SK-N-SH (cell line): ENCODE measurements around the gene RUVBL1.

Source experiments
- FOXM1 ChIP-seq: IDR thresholded peaks from 2 replicates; pipeline ENCODE4 v1.4.0; 2012; ENCODE audit warnings: low read depth, mild to moderate bottlenecking
- NRF1 ChIP-seq: IDR thresholded peaks from 2 replicates; pipeline ENCODE4 v1.6.1; 2012; ENCODE audit warnings: low read depth, mild to moderate bottlenecking, low read length
- POLR2AphosphoS5 ChIP-seq: IDR thresholded peaks from 2 replicates; pipeline ENCODE4 v1.6.1; 2012; ENCODE audit warnings: low read depth, low read length
- YY1 ChIP-seq: IDR thresholded peaks from 2 replicates; pipeline ENCODE4 v1.4.0; 2012; ENCODE audit warnings: low read depth, mild to moderate bottlenecking
- TF ChIP-seq, protein P1 (sequence below): fragments of 200-600 bp; sonication (generic); IDR thresholded peaks from 2 replicates; pipeline ENCODE4 v1.6.1; 2017; ENCODE audit warnings: antibody characterized with exemption, mild to moderate bottlenecking, moderate library complexity

DNA sequence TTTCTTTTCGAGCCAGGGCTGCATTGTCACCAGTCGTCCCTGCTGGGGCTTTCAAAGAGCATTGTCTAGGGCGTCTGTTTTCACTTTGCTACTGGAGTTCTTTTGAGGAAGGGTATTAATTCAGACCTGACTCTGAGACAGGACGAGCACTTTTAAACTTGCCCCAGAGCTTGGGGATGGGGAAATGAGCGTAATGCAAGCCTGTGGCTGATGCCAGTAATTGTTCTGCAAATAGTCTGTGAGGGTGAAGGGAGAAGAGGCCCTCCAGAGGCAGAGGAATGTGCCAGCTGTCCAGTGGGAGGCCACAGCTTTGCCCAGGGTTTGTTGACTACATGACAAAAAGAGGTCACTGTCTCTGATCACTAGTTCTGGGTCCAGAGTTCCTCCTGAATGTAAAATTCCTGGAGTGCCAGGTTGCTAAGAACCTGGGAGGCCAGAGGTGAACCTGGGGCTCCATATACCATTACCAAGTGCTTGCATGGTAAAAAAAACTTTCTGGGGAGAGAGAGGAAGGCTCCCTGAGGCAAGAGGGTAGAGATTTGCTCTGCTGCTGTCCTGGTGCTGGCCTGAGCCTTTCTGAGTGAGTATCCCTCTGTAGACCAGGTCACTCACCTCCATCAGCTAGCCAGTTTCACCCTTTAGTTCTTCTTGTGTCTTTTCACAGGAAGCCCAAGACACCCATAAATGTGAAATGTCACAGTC, 44.5 kb upstream of the RUVBL1 start:
- TF ChIP-seq POLR2AphosphoS5 (no peak), FOXM1 (no peak), NRF1 (no peak), YY1 (no peak)
- TF ChIP-seq, protein P1, sequence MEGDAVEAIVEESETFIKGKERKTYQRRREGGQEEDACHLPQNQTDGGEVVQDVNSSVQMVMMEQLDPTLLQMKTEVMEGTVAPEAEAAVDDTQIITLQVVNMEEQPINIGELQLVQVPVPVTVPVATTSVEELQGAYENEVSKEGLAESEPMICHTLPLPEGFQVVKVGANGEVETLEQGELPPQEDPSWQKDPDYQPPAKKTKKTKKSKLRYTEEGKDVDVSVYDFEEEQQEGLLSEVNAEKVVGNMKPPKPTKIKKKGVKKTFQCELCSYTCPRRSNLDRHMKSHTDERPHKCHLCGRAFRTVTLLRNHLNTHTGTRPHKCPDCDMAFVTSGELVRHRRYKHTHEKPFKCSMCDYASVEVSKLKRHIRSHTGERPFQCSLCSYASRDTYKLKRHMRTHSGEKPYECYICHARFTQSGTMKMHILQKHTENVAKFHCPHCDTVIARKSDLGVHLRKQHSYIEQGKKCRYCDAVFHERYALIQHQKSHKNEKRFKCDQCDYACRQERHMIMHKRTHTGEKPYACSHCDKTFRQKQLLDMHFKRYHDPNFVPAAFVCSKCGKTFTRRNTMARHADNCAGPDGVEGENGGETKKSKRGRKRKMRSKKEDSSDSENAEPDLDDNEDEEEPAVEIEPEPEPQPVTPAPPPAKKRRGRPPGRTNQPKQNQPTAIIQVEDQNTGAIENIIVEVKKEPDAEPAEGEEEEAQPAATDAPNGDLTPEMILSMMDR: no peak
